CD4-positive, alpha-beta T cell (primary cell): ENCODE measurements around the gene TUFM. TPM values are rescaled to one million over a fixed set of nuclear protein-coding genes. Genes with fewer than 3 reads are reported as not detected.

ENCODE experiments used
- ATAC-seq: fragments of 200-7000 bp; cut with Tn5 transposase; one replicate; pipeline ENCODE4 v1.10.0; 2022; ENCODE audit warnings: mild to moderate bottlenecking; ENCODE audit not compliant: poor library complexity
- CTCF ChIA-PET: fragments of 350-600 bp; sonication (Branson Sonifier 250); formaldehyde crosslinking; loops from one replicate; lab custom pipeline; 2021; ENCODE audit warnings: antibody characterized with exemption, inconsistent platforms; lab: Charles Lee
- POLR2A ChIA-PET: fragments of 350-600 bp; sonication (Branson Sonifier 250); formaldehyde crosslinking; loops from one replicate; lab custom pipeline; 2021; ENCODE audit warnings: antibody characterized with exemption, inconsistent platforms; lab: Charles Lee
- DNase-seq, 14 experiments: peaks; one replicate each; pipeline ENCODE4 v3.0.0-alpha.2; 2013 to 2020; ENCODE audit warnings: mixed read lengths in 2 of 14
- H3K27ac ChIP-seq, 2 donors: one replicate each; pipeline versions ENCODE4 v1.5.1 to v1.7.0; 2013; ENCODE audit warnings: low read length in 2 of 2, low read depth in 1 of 2, mild to moderate bottlenecking in 1 of 2
- H3K27me3 ChIP-seq, 2 experiments: 1 replicate in 1 of 2; 2 replicates in 1 of 2; pipeline versions ENCODE4 v1.6.1 to v1.7.0; 2013; ENCODE audit warnings: low read length in 2 of 2, control low read depth in 1 of 2, mild to moderate bottlenecking in 1 of 2, moderate library complexity in 1 of 2; ENCODE audit not compliant: insufficient read depth in 2 of 2, control insufficient read depth in 1 of 2
- H3K36me3 ChIP-seq: one replicate; pipeline ENCODE4 v1.6.1; 2013; ENCODE audit warnings: low read length, control low read depth; ENCODE audit not compliant: insufficient read depth
- H3K4me1 ChIP-seq: one replicate; pipeline ENCODE4 v1.6.1; 2013; ENCODE audit warnings: low read length, control low read depth; ENCODE audit not compliant: insufficient read depth
- H3K4me3 ChIP-seq: one replicate; pipeline ENCODE4 v1.5.1; 2013; ENCODE audit warnings: mild to moderate bottlenecking, low read length, moderate library complexity
- H3K9me3 ChIP-seq, 2 experiments: 1 replicate in 1 of 2; 2 replicates in 1 of 2; pipeline versions ENCODE4 v1.6.1 to v1.7.0; 2013; ENCODE audit warnings: low read length in 2 of 2, mild to moderate bottlenecking in 2 of 2, control low read depth in 1 of 2, moderate library complexity in 1 of 2; ENCODE audit not compliant: control insufficient read depth in 1 of 2, insufficient read depth in 1 of 2
- H3K27ac Mint-ChIP-seq: one replicate; pipeline ENCODE4 v1.8.0; 2020; ENCODE audit warnings: mixed read lengths
- H3K27me3 Mint-ChIP-seq: one replicate; pipeline ENCODE4 v1.8.0; 2021; ENCODE audit warnings: mixed read lengths
- H3K36me3 Mint-ChIP-seq: one replicate; pipeline ENCODE4 v1.8.0; 2021; ENCODE audit warnings: low read depth, mixed read lengths
- H3K4me1 Mint-ChIP-seq: one replicate; pipeline ENCODE4 v1.8.0; 2021; ENCODE audit warnings: low read depth, mixed read lengths
- H3K4me3 Mint-ChIP-seq: one replicate; pipeline ENCODE4 v1.8.0; 2020; ENCODE audit warnings: mild to moderate bottlenecking, mixed read lengths
- H3K9me3 Mint-ChIP-seq: one replicate; pipeline ENCODE4 v1.8.0; 2020; ENCODE audit warnings: mixed read lengths
- CTCF ChIP-seq: fragments of 200-600 bp; IDR thresholded peaks from one replicate; pipeline ENCODE4 v1.8.0; 2022; ENCODE audit warnings: antibody characterized with exemption, mild to moderate bottlenecking
- intact Hi-C, 2 experiments: fragments of 100-400 bp; cut with DNase I in 1 of 2; cut with micrococcal nuclease in 1 of 2; formaldehyde crosslinking; loops; one replicate each; pipeline versions ENCODE4 v1.15.1 to v1.9.0; 2023 to 2025; cut with DNase I, micrococcal nuclease
- total RNA-seq, 174 experiments: library from RNA in 2 of 174; stranded (reverse) in 2 of 174; gene quantifications; one replicate each; pipeline ENCODE4 v1.2.3 and lab custom pipeline; 2021 to 2026

Gene TUFM
- total RNA-seq, 2 experiments from 2014 or later, result 102 to 103 TPM

- intact Hi-C loops, result no loop called here
- ChIA-PET CTCF (interaction anchor here (2.8 kb wide), 1 partner anchor 28 kb away, joined by 9 read pairs; the partner anchor contains the start of gene TUFM), POLR2A (interaction anchor here (0.9 kb wide), 1 partner anchor 12 kb away, joined by 5 read pairs; no protein-coding TSS in a partner anchor)
- H3K36me3 Mint-ChIP-seq, result peaks cover 32% of the 10 kb centered on the region
- H3K27me3 Mint-ChIP-seq, result no peaks in the 10 kb centered on the region
- peaks cover 44% of the 10 kb centered on the region for H3K36me3 ChIP-seq
- ATAC-seq (no peak), DNase-seq (no peak)
- no peak overlapping the region for H3K27ac Mint-ChIP-seq
- no peaks in the 10 kb centered on the region for H3K9me3 ChIP-seq
- H3K27me3 ChIP-seq, result no peaks in the 10 kb centered on the region
- peaks cover 5% of the 10 kb centered on the region for H3K4me1 Mint-ChIP-seq
- H3K9me3 Mint-ChIP-seq, result no peaks in the 10 kb centered on the region
- peaks cover 9% of the 10 kb centered on the region for H3K4me1 ChIP-seq
- no peak overlapping the region for H3K4me3 Mint-ChIP-seq
- no peak for TF ChIP-seq CTCF
- no peak overlapping the region for H3K27ac ChIP-seq
- no peak overlapping the region for H3K4me3 ChIP-seq
These were observed 28.3 kb upstream of the TUFM start for GRCh38 chr16:28874406-28874805.

GRCh38 chr16:28873543-28874201 lies 27.5 kb upstream of the TUFM start:
- Histone ChIP-seq H3K9me3 (no peaks in the 10 kb centered on the region), H3K27me3 (no peaks in the 10 kb centered on the region), H3K36me3 (peaks cover 51% of the 10 kb centered on the region), H3K27ac (no peak overlapping the region), H3K4me3 (no peak overlapping the region), H3K4me1 (peaks cover 2% of the 10 kb centered on the region)
- DNase-seq (peak; percentile 27 to 76 (median 54)), ATAC-seq (peak; percentile 97)
- peak; percentile 55 for TF ChIP-seq CTCF
- H3K27ac Mint-ChIP-seq, result no peak overlapping the region
- intact Hi-C loops, result loop anchor here (1.0 kb wide), 2 partner anchors 70 to 72 kb away; no protein-coding TSS in a partner anchor
- ChIA-PET CTCF (interaction anchor here (0.6 to 2.8 kb wide), 5 partner anchors 12 to 295 kb away, joined by 3 to 9 read pairs (median 3); partner anchors contain the start of gene TUFM), POLR2A (interaction anchor here (0.9 kb wide), 2 partner anchors 11 to 71 kb away, joined by 3 to 5 read pairs; no protein-coding TSS in a partner anchor)
- no peaks in the 10 kb centered on the region for H3K9me3 Mint-ChIP-seq
- H3K4me1 Mint-ChIP-seq, result no peaks in the 10 kb centered on the region
- H3K27me3 Mint-ChIP-seq, result no peaks in the 10 kb centered on the region
- H3K36me3 Mint-ChIP-seq, result peaks cover 40% of the 10 kb centered on the region
- no peak overlapping the region for H3K4me3 Mint-ChIP-seq

- no peaks in the 10 kb centered on the region for H3K4me1 ChIP-seq
- DNase-seq, result no peak
- no peaks in the 10 kb centered on the region for H3K9me3 ChIP-seq
- intact Hi-C loops, result loop anchor here (1.0 kb wide), 2 partner anchors 70 to 72 kb away; no protein-coding TSS in a partner anchor
- TF ChIP-seq CTCF, result no peak
- ATAC-seq, result no peak
- peaks cover 42% of the 10 kb centered on the region for H3K36me3 Mint-ChIP-seq
- peaks cover 54% of the 10 kb centered on the region for H3K36me3 ChIP-seq
- H3K4me3 ChIP-seq, result no peak overlapping the region
- H3K27me3 Mint-ChIP-seq, result no peaks in the 10 kb centered on the region
- H3K9me3 Mint-ChIP-seq, result no peaks in the 10 kb centered on the region
- ChIA-PET POLR2A (interaction anchor here (0.9 kb wide), 1 partner anchor 72 kb away, joined by 3 read pairs; no protein-coding TSS in a partner anchor), CTCF (interaction anchor here (0.6 to 2.8 kb wide), 5 partner anchors 11 to 294 kb away, joined by 3 to 9 read pairs (median 3); partner anchors contain the start of gene TUFM)
- no peaks in the 10 kb centered on the region for H3K27me3 ChIP-seq
- H3K4me1 Mint-ChIP-seq, result no peaks in the 10 kb centered on the region
- no peak overlapping the region for H3K4me3 Mint-ChIP-seq
- H3K27ac ChIP-seq, result no peak overlapping the region
- H3K27ac Mint-ChIP-seq, result no peak overlapping the region
These were observed 26.8 kb upstream of the TUFM start for GRCh38 chr16:28872952-28873351.
